ENCODE results near the gene ZNF189. TPM values are rescaled to one million over a fixed set of nuclear protein-coding genes. Genes with fewer than 3 reads are reported as not detected.

The ZNF189 gene
- total and polyA plus RNA-seq, 11 donors = 10.0 to 34.6 (median 19.3) TPM

- intact Hi-C loops (cut with DNase I) = loop anchor here in 1 of 10 donors (10.0 kb wide), 1 partner anchor 46 kb away; the partner anchor contains the start of genes MRPL50 and ZNF189
- Histone ChIP-seq H3K36me3 (no peaks in the 10 kb centered on the region), H3K4me3 (no peak overlapping the region), H3K27ac (no peak overlapping the region), H3K9me3 (no peaks in the 10 kb centered on the region), H3K27me3 (no peaks in the 10 kb centered on the region), H3K4me1 (peaks cover 0 to 21% (median 0%) of the 10 kb centered on the region in 12 donors)
- 53 to 61% (median 57%) methylated on average over 3 of the region's 3 CpGs for whole genome bisulfite sequencing, 4 donors
- no peak for DNase-seq
- no peak for TF ChIP-seq POLR2A (IDR thresholded peaks at IDR 0.05)
- TF ChIP-seq, protein P1, sequence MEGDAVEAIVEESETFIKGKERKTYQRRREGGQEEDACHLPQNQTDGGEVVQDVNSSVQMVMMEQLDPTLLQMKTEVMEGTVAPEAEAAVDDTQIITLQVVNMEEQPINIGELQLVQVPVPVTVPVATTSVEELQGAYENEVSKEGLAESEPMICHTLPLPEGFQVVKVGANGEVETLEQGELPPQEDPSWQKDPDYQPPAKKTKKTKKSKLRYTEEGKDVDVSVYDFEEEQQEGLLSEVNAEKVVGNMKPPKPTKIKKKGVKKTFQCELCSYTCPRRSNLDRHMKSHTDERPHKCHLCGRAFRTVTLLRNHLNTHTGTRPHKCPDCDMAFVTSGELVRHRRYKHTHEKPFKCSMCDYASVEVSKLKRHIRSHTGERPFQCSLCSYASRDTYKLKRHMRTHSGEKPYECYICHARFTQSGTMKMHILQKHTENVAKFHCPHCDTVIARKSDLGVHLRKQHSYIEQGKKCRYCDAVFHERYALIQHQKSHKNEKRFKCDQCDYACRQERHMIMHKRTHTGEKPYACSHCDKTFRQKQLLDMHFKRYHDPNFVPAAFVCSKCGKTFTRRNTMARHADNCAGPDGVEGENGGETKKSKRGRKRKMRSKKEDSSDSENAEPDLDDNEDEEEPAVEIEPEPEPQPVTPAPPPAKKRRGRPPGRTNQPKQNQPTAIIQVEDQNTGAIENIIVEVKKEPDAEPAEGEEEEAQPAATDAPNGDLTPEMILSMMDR (IDR thresholded peaks at IDR 0.05) = no peak
- ATAC-seq = no peak
Observed at GRCh38 chr9:101440714-101441230, 42.1 kb downstream of the ZNF189 start.

- DNase-seq = peak in 4 of 5 donors; percentile 38 to 72 (median 52)
- no peak for TF ChIP-seq POLR2A (IDR thresholded peaks at IDR 0.05)
- TF ChIP-seq, protein P1 (IDR thresholded peaks at IDR 0.05) = no peak
- Histone ChIP-seq H3K4me3 (no peak overlapping the region), H3K4me1 (peaks cover 0 to 21% (median 0%) of the 10 kb centered on the region in 12 donors), H3K9me3 (no peaks in the 10 kb centered on the region), H3K27ac (peak overlapping the region in 10 of 12 donors; percentile 1 to 76 (median 52)), H3K27me3 (no peaks in the 10 kb centered on the region), H3K36me3 (no peaks in the 10 kb centered on the region)
- ATAC-seq = peak; percentile 32 to 72 (median 67)
- intact Hi-C loops (cut with DNase I) = loop anchor here in 1 of 10 donors (10.0 kb wide), 1 partner anchor 48 kb away; the partner anchor contains the start of genes MRPL50 and ZNF189
- whole genome bisulfite sequencing, 4 donors = 51 to 66% (median 60%) methylated on average over 3 of the region's 3 CpGs
Observed at GRCh38 chr9:101442318-101442717, 43.7 kb downstream of the ZNF189 start.

GRCh38 chr9:101442736-101443135 is 44.1 kb downstream of the ZNF189 start:
- TF ChIP-seq POLR2A (IDR thresholded peaks at IDR 0.05) = no peak
- TF ChIP-seq, protein P1 (IDR thresholded peaks at IDR 0.05) = no peak
- WGBS, 4 donors = 75 to 79% (median 76%) methylated on average over 3 of the region's 3 CpGs
- peak overlapping the region in 10 of 12 donors; percentile 1 to 76 (median 52) for H3K27ac ChIP-seq
- intact Hi-C loops (cut with DNase I) = loop anchor here in 1 of 10 donors (10.0 kb wide), 1 partner anchor 48 kb away; the partner anchor contains the start of genes MRPL50 and ZNF189
- H3K4me3 ChIP-seq = no peak overlapping the region
- peaks cover 0 to under 1% (median 0%) of the 10 kb centered on the region in 9 donors for H3K27me3 ChIP-seq
- H3K9me3 ChIP-seq = no peaks in the 10 kb centered on the region
- ATAC-seq (no peak), DNase-seq (no peak)
- no peaks in the 10 kb centered on the region for H3K36me3 ChIP-seq
- peaks cover 0 to 21% (median 0%) of the 10 kb centered on the region in 12 donors for H3K4me1 ChIP-seq

- no peak for TF ChIP-seq POLR2A (IDR thresholded peaks at IDR 0.05)
- TF ChIP-seq, protein P1 (IDR thresholded peaks at IDR 0.05) = no peak
- Histone ChIP-seq H3K4me3 (no peak overlapping the region), H3K4me1 (peaks cover 0 to 17% (median 0%) of the 10 kb centered on the region in 12 donors), H3K9me3 (no peaks in the 10 kb centered on the region), H3K36me3 (no peaks in the 10 kb centered on the region), H3K27me3 (peaks cover 0 to 7% (median 0%) of the 10 kb centered on the region in 9 donors), H3K27ac (peak overlapping the region in 11 of 12 donors; percentile 5 to 76 (median 54))
- ATAC-seq (peak; percentile 93 to 98 (median 96)), DNase-seq (peak; percentile 65 to 88 (median 77))
- 35 to 59% (median 47%) methylated on average over 9 of the region's 9 CpGs for WGBS, 4 donors
- intact Hi-C loops (cut with DNase I) = loop anchor here in 1 of 10 donors (10.0 kb wide), 1 partner anchor 49 kb away; the partner anchor contains the start of genes MRPL50 and ZNF189
Observed at GRCh38 chr9:101443364-101443771, 44.7 kb downstream of the ZNF189 start.

All from heart left ventricle (tissue), 16 donors.